Neural progenitor cell (in vitro differentiated cells): Measurements from ENCODE around the gene CCT6A.

ENCODE experiments used
- EZH2 ChIP-seq: fragments of 200-600 bp; sonication (generic); IDR thresholded peaks from 2 replicates; pipeline ENCODE4 v1.6.1; 2017; ENCODE audit warnings: antibody characterized with exemption, mild to moderate bottlenecking, moderate library complexity
- TF ChIP-seq, protein P1 (sequence below): fragments of 200-600 bp; sonication (generic); IDR thresholded peaks from 2 replicates; pipeline ENCODE4 v1.5.1; 2017; ENCODE audit warnings: antibody characterized with exemption, mild to moderate bottlenecking

DNA sequence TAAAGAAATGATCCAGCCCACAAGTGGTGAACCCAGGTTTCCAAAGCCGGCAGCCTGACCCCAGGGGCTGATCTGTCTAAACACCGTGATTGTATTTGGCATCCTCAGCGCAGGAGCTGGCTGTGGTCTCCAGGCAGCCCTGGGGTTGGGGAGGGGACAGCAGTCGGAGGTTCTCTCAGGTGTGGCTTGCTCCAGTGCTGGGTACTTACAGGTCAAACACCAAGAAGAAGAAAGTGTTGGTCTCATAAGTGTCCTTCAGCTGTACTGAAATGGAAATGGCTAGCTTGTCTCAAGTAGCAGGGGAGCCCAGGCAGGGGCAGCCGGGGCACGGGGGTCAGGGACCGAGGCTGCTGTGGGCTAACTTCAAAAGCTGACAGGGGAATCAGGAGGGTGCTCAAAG is 35.2 kb downstream of the CCT6A start:
- TF ChIP-seq, protein P1, sequence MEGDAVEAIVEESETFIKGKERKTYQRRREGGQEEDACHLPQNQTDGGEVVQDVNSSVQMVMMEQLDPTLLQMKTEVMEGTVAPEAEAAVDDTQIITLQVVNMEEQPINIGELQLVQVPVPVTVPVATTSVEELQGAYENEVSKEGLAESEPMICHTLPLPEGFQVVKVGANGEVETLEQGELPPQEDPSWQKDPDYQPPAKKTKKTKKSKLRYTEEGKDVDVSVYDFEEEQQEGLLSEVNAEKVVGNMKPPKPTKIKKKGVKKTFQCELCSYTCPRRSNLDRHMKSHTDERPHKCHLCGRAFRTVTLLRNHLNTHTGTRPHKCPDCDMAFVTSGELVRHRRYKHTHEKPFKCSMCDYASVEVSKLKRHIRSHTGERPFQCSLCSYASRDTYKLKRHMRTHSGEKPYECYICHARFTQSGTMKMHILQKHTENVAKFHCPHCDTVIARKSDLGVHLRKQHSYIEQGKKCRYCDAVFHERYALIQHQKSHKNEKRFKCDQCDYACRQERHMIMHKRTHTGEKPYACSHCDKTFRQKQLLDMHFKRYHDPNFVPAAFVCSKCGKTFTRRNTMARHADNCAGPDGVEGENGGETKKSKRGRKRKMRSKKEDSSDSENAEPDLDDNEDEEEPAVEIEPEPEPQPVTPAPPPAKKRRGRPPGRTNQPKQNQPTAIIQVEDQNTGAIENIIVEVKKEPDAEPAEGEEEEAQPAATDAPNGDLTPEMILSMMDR: no peak
- no peak for TF ChIP-seq EZH2
